Lower lobe of right lung (tissue), 2 donors: ENCODE data around the gene RNF26. TPM values are rescaled to one million over a fixed set of nuclear protein-coding genes. Genes with fewer than 3 reads are reported as not detected.

ENCODE experiments used
- ATAC-seq, 2 donors: fragments of 200-7000 bp; cut with Tn5 transposase; one replicate each; pipeline ENCODE4 v1.9.1; 2020 to 2022; ENCODE audit warnings: mild to moderate bottlenecking in 2 of 2, moderate library complexity in 2 of 2
- DNase-seq: peaks from one replicate; pipeline ENCODE4 v3.0.0-alpha.2; 2020
- H3K27ac ChIP-seq: fragments of 200-600 bp; one replicate; pipeline ENCODE4 v1.8.0; 2022
- H3K27me3 ChIP-seq: fragments of 200-600 bp; one replicate; pipeline ENCODE4 v1.8.0; 2022; ENCODE audit warnings: low read depth
- H3K36me3 ChIP-seq: fragments of 200-600 bp; one replicate; pipeline ENCODE4 v1.8.0; 2022; ENCODE audit warnings: mild to moderate bottlenecking
- H3K4me1 ChIP-seq: fragments of 200-600 bp; one replicate; pipeline ENCODE4 v1.8.0; 2022
- H3K4me3 ChIP-seq: fragments of 200-600 bp; one replicate; pipeline ENCODE4 v1.8.0; 2022; ENCODE audit warnings: mild to moderate bottlenecking
- H3K9me3 ChIP-seq: fragments of 200-600 bp; one replicate; pipeline ENCODE4 v1.8.0; 2022
- intact Hi-C: fragments of 100-400 bp; cut with DNase I; formaldehyde crosslinking; loops from one replicate; pipeline ENCODE4 v1.11.0; 2022
- total RNA-seq: library from RNA; stranded (reverse); fragmentation: NEBNext Ultra II Directional; extraction: Animal tissue kit (Norgen Biotek cat#: 25700); gene quantifications from one replicate; pipeline ENCODE4 v1.2.1, GENCODE V29; 2021
- TF ChIP-seq, protein P1 (sequence below): fragments of 200-600 bp; IDR thresholded peaks from one replicate; pipeline ENCODE4 v1.8.0; 2022; ENCODE audit warnings: antibody characterized with exemption, mild to moderate bottlenecking
- donor health status: DM: no; HTN: yes; CAD: no; lungs with severe emphysema.

Gene RNF26
- total RNA-seq, 1 donor from 2014 or later = 19.3 TPM

DNA sequence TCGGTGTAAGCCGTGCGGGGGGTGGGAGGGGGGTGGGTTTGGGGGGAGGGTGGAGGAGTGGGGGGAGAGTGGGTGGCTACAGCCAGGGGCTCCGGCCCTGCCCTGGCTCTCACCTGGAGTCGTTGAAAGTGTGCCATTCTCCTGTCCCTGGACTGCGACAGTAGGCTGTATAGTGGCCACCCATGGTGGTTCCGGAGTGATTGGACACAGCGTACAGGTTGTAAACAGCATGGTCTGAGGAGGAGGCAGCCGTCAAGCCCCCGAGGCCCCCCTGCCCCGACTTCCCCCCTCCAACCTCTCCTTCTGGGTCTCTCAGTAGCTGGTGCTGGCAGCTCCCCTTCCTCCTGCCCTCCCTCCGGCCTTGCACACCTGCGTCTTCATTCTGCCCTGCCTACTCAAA is 22.7 kb downstream of the RNF26 start:
- Histone ChIP-seq H3K4me3 (peak overlapping the region; percentile 60), H3K4me1 (peaks cover 28% of the 10 kb centered on the region), H3K27me3 (no peaks in the 10 kb centered on the region), H3K36me3 (no peaks in the 10 kb centered on the region), H3K9me3 (no peaks in the 10 kb centered on the region), H3K27ac (peak overlapping the region; percentile 79)
- TF ChIP-seq, protein P1, sequence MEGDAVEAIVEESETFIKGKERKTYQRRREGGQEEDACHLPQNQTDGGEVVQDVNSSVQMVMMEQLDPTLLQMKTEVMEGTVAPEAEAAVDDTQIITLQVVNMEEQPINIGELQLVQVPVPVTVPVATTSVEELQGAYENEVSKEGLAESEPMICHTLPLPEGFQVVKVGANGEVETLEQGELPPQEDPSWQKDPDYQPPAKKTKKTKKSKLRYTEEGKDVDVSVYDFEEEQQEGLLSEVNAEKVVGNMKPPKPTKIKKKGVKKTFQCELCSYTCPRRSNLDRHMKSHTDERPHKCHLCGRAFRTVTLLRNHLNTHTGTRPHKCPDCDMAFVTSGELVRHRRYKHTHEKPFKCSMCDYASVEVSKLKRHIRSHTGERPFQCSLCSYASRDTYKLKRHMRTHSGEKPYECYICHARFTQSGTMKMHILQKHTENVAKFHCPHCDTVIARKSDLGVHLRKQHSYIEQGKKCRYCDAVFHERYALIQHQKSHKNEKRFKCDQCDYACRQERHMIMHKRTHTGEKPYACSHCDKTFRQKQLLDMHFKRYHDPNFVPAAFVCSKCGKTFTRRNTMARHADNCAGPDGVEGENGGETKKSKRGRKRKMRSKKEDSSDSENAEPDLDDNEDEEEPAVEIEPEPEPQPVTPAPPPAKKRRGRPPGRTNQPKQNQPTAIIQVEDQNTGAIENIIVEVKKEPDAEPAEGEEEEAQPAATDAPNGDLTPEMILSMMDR = no peak
- ATAC-seq = no peak
- intact Hi-C loops = no loop called here
- DNase-seq = no peak

DNA sequence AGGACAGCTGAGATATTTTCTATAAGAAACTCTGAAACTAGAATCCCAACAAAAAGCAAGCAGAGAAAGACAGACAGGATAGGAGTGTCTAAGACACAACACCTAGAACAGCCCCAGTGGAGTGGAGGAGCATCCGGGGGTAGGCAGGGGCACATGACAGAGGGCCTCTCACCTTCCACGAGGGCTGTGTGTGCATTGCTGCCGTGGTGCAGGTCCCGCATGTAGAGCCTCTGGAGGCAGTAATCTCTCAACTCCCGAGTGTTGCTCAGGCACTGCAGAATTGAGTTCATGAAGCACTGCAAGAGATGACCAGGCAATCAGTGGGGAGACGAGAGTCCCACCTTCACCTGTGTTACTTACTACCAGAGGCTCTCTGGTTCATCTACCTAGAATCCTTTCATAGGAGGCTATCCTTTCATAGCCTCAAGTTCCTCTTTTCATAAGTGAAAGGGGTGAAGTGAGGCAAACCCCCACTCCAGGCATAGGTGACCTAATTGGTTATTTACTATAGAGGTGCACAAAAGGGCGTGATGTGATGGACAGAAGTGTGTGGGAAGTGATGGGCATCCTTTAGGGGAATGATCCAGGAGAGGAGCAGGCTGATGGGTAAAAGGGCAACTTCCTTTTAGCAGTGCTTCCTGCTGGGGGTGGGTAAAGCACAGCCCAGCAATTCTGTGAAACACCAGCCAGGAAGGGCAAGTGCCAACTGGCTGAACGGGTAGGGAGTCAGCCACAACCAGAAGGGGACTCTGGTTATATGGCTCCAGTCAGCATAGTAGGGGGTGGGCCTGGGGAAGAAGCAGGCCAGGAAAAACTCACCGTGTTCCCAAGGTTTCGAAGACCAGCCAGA is 25.3 kb downstream of the RNF26 start:
- no peak for DNase-seq
- H3K27ac ChIP-seq = no peak overlapping the region
- TF ChIP-seq, protein P1 = no peak
- no peak for ATAC-seq
- H3K4me3 ChIP-seq = no peak overlapping the region
- intact Hi-C loops = no loop called here
- H3K9me3 ChIP-seq = no peaks in the 10 kb centered on the region
- no peaks in the 10 kb centered on the region for H3K36me3 ChIP-seq
- peaks cover 42% of the 10 kb centered on the region for H3K4me1 ChIP-seq
- H3K27me3 ChIP-seq = peaks cover 12% of the 10 kb centered on the region

DNA sequence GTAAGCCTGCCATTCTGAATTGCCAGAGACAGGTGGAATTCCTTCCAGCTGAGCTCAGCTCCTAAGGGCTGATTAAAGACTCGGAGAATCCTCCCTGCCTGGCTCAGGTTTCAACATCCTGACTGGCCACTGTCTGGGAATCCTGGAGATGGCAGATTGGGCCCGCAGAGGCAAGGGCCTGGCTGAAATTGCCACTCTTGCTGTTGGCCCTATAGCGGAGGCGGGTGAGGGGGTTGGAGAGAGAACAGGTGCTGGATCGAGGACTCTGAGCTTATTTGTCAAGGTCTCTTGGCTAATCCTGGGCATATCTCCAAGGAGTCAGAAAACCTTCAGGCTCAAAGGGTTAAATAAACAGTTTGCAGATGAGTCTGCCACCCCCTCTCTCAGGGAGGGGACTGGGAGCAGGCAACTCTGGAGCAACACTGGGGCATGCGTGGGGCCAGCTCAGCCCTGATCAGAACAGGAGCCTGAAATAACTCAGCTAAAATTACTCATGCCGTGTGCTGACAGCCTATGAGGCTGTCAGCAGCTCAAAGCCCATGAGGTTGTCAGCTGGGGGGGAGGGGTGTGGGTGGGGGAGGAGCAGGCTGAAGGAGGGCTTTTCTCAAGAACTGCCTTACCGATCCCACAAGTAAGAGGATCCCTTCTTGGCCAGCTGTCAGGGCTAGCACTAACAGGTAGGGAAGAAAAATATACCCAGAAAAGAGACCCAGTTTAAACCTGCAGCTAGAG is 26.9 kb downstream of the RNF26 start:
- peak; percentile 37 for DNase-seq
- intact Hi-C loops = no loop called here
- peak; percentile 77 to 82 for ATAC-seq
- no peak overlapping the region for H3K4me3 ChIP-seq
- peaks cover 21% of the 10 kb centered on the region for H3K27me3 ChIP-seq
- peak overlapping the region; percentile 60 for H3K27ac ChIP-seq
- H3K9me3 ChIP-seq = no peaks in the 10 kb centered on the region
- peaks cover 37% of the 10 kb centered on the region for H3K4me1 ChIP-seq
- TF ChIP-seq, protein P1 = no peak
- no peaks in the 10 kb centered on the region for H3K36me3 ChIP-seq

DNA sequence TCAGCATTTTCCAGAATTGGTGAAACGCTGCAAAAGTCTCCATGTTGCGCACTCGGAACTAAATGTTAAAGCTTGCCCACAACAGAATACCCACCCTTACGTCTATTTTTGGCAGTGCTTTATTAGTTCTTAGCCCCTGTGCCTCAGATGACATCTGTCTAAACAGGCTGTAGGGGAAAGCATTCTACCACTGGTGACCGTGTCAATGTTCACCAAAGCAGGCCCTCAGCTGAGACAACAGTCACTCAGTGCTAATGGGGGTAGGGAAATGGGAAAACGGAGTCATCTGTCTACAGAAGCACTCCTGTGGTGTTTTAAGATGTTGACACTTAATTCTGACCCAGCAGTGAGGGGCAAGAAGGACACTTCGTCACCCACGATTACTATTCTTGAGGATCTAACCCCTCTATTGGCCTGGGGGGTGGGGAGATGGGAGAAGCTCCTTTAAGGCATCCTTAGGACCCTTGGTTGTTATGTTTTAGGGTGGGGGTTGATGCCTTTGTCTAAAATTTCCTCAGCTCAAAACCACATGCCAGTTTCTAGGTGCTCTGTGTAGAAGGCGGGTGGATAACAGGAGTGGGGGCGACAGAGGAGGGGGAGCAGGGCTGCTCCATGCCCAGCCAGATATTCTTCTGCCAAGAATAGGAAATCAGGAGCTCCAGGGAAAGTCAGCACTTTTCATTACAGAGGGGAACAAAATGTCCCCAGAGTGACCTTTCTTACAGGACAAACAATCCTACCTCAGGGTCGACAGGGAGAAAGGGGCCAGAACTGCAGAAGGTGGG is 27.8 kb downstream of the RNF26 start:
- H3K4me1 ChIP-seq = peaks cover 33% of the 10 kb centered on the region
- peak overlapping the region; percentile 51 for H3K4me3 ChIP-seq
- H3K27me3 ChIP-seq = peaks cover 21% of the 10 kb centered on the region
- intact Hi-C loops = no loop called here
- no peaks in the 10 kb centered on the region for H3K36me3 ChIP-seq
- no peak overlapping the region for H3K27ac ChIP-seq
- H3K9me3 ChIP-seq = no peaks in the 10 kb centered on the region
- TF ChIP-seq, protein P1 = no peak
- DNase-seq (no peak), ATAC-seq (no peak)

DNA sequence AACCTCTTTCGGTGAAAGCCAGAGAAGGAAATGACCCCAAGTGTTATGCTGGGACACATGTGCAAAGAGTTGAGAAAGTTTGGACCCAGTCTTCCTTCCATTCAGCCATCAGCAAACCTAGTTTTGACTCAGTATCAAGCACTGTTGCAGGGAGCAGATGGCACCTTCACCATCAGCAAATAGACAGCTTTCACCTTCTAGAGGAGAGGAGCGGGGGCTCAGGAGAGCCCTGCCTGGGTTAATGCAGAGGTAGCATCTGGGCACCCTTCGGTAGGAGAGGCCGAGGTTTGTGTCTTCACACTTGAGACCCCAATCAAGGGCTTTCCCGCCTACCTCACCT is 28.4 kb downstream of the RNF26 start:
- intact Hi-C loops = no loop called here
- ATAC-seq = no peak
- Histone ChIP-seq H3K27me3 (peaks cover 21% of the 10 kb centered on the region), H3K36me3 (no peaks in the 10 kb centered on the region), H3K4me1 (peaks cover 36% of the 10 kb centered on the region), H3K9me3 (no peaks in the 10 kb centered on the region), H3K4me3 (peak overlapping the region; percentile 51), H3K27ac (no peak overlapping the region)
- TF ChIP-seq, protein P1 = no peak
- no peak for DNase-seq
